Natural killer cell (primary cell): ENCODE measurements around the gene RFX3. TPM values are rescaled to one million over a fixed set of nuclear protein-coding genes. Genes with fewer than 3 reads are reported as not detected.

ENCODE experiments used
- ATAC-seq, 3 donors: fragments of 150-1000 bp in 2 of 3; fragments of 200-7000 bp in 1 of 3; cut with Tn5 transposase; 1 replicate in 1 of 3; 2 replicates in 2 of 3; pipeline ENCODE4 v1.10.0; 2021; ENCODE audit warnings: mild to moderate bottlenecking in 2 of 3, moderate library complexity in 2 of 3
- DNase-seq, 2 donors: peaks; one replicate each; pipeline versions ENCODE4 v3.0.0 to v3.0.0-alpha.2; 2013 to 2021; ENCODE audit warnings: mixed read lengths in 1 of 2
- H3K27ac ChIP-seq: one replicate; pipeline ENCODE4 v1.5.1; 2013; ENCODE audit warnings: mild to moderate bottlenecking, low read length
- H3K27me3 ChIP-seq: one replicate; pipeline ENCODE4 v1.6.1; 2013; ENCODE audit warnings: low read length; ENCODE audit not compliant: control insufficient read depth, insufficient read depth
- H3K36me3 ChIP-seq: one replicate; pipeline ENCODE4 v1.6.1; 2013; ENCODE audit warnings: low read length; ENCODE audit not compliant: control insufficient read depth, insufficient read depth
- H3K4me1 ChIP-seq: one replicate; pipeline ENCODE4 v1.6.1; 2013; ENCODE audit warnings: low read length; ENCODE audit not compliant: control insufficient read depth, insufficient read depth
- H3K4me3 ChIP-seq: one replicate; pipeline ENCODE4 v1.5.1; 2013; ENCODE audit warnings: low read length
- H3K9me3 ChIP-seq: one replicate; pipeline ENCODE4 v1.6.1; 2013; ENCODE audit warnings: low read length; ENCODE audit not compliant: control insufficient read depth, insufficient read depth
- H3K27ac Mint-ChIP-seq, 2 donors: one replicate each; pipeline ENCODE4 v1.8.0; 2022; ENCODE audit warnings: mild to moderate bottlenecking in 2 of 2, mixed read lengths in 2 of 2, moderate library complexity in 1 of 2
- H3K27me3 Mint-ChIP-seq, 2 donors: one replicate each; pipeline ENCODE4 v1.8.0; 2022; ENCODE audit warnings: low read depth in 2 of 2, mixed read lengths in 2 of 2
- H3K36me3 Mint-ChIP-seq: one replicate; pipeline ENCODE4 v1.8.0; 2022; ENCODE audit warnings: mixed read lengths
- H3K4me1 Mint-ChIP-seq, 2 donors: one replicate each; pipeline ENCODE4 v1.8.0; 2022; ENCODE audit warnings: mixed read lengths in 2 of 2
- H3K4me3 Mint-ChIP-seq: one replicate; pipeline ENCODE4 v1.8.0; 2022; ENCODE audit warnings: mild to moderate bottlenecking, moderate library complexity, mixed read lengths
- H3K9me3 Mint-ChIP-seq, 2 donors: one replicate each; pipeline ENCODE4 v1.8.0; 2022; ENCODE audit warnings: mixed read lengths in 2 of 2
- CTCF ChIP-seq: fragments of 200-600 bp; IDR thresholded peaks from one replicate; pipeline ENCODE4 v1.8.0; 2022; ENCODE audit warnings: antibody characterized with exemption
- WGBS: methylation state at CpG from one replicate; pipeline ENCODE4 v1.1.7; 2013; ENCODE audit warnings: missing lambda C conversion rate; ENCODE audit not compliant: insufficient coverage; 5-methylcytosine and 5-hydroxymethylcytosine counted together
- intact Hi-C: fragments of 100-400 bp; cut with micrococcal nuclease; formaldehyde crosslinking; loops from one replicate; pipeline ENCODE4 v1.14.2; 2022
- total RNA-seq, 4 donors: library from RNA; stranded (reverse); fragments of 120-200 nt in 1 of 4; gene quantifications; one replicate each; pipeline versions ENCODE4 v1.2.3 to v1.2.4, GENCODE V29; 2013 to 2022

The RFX3 gene
- total RNA-seq, 3 donors from 2014 or later (not counting 1 experiment from before 2014, with no cell fraction given): 24.0 to 30.6 (median 30.0) TPM

GRCh38 chr9:3299872-3300271 is 225.9 kb downstream of the RFX3 start:
- Mint-ChIP-seq H3K4me3 (no peak overlapping the region), H3K27me3 (no peaks in the 10 kb centered on the region), H3K9me3 (no peaks in the 10 kb centered on the region), H3K4me1 (no peaks in the 10 kb centered on the region), H3K27ac (no peak overlapping the region), H3K36me3 (no peaks in the 10 kb centered on the region)
- TF ChIP-seq CTCF: no peak
- DNase-seq (no peak), ATAC-seq (no peak)
- H3K4me1 ChIP-seq: no peaks in the 10 kb centered on the region
- WGBS: 34% methylated on average over 2 of the region's 2 CpGs
- no peak overlapping the region for H3K4me3 ChIP-seq
- intact Hi-C loops: no loop called here
- no peak overlapping the region for H3K27ac ChIP-seq
- H3K27me3 ChIP-seq: no peaks in the 10 kb centered on the region
- H3K9me3 ChIP-seq: no peaks in the 10 kb centered on the region
- H3K36me3 ChIP-seq: no peaks in the 10 kb centered on the region

GRCh38 chr9:3296536-3296935 is 229.3 kb downstream of the RFX3 start:
- 71% methylated on average over 4 of the region's 4 CpGs for WGBS
- Mint-ChIP-seq H3K27me3 (no peaks in the 10 kb centered on the region), H3K4me1 (no peaks in the 10 kb centered on the region), H3K4me3 (no peak overlapping the region), H3K36me3 (no peaks in the 10 kb centered on the region), H3K9me3 (no peaks in the 10 kb centered on the region), H3K27ac (no peak overlapping the region)
- TF ChIP-seq CTCF: no peak
- Histone ChIP-seq H3K27ac (no peak overlapping the region), H3K4me1 (no peaks in the 10 kb centered on the region), H3K4me3 (no peak overlapping the region), H3K27me3 (no peaks in the 10 kb centered on the region), H3K36me3 (peaks cover 6% of the 10 kb centered on the region), H3K9me3 (no peaks in the 10 kb centered on the region)
- DNase-seq (no peak), ATAC-seq (no peak)
- intact Hi-C loops: no loop called here

- H3K4me1 ChIP-seq: no peaks in the 10 kb centered on the region
- no peak overlapping the region for H3K27ac ChIP-seq
- H3K4me3 ChIP-seq: no peak overlapping the region
- Mint-ChIP-seq H3K4me1 (no peaks in the 10 kb centered on the region), H3K9me3 (no peaks in the 10 kb centered on the region), H3K27ac (no peak overlapping the region), H3K27me3 (no peaks in the 10 kb centered on the region), H3K4me3 (no peak overlapping the region), H3K36me3 (peaks cover 9% of the 10 kb centered on the region)
- H3K27me3 ChIP-seq: no peaks in the 10 kb centered on the region
- ATAC-seq: no peak
- peaks cover 10% of the 10 kb centered on the region for H3K36me3 ChIP-seq
- TF ChIP-seq CTCF: no peak
- intact Hi-C loops: no loop called here
- H3K9me3 ChIP-seq: no peaks in the 10 kb centered on the region
- no peak for DNase-seq
Observed at GRCh38 chr9:3292311-3292710, 233.5 kb downstream of the RFX3 start.

- Histone ChIP-seq H3K36me3 (peaks cover 13% of the 10 kb centered on the region), H3K4me3 (no peak overlapping the region), H3K27ac (no peak overlapping the region), H3K9me3 (no peaks in the 10 kb centered on the region), H3K27me3 (no peaks in the 10 kb centered on the region), H3K4me1 (no peaks in the 10 kb centered on the region)
- ATAC-seq (no peak), DNase-seq (no peak)
- Mint-ChIP-seq H3K36me3 (peaks cover 9% of the 10 kb centered on the region), H3K27me3 (no peaks in the 10 kb centered on the region), H3K4me1 (no peaks in the 10 kb centered on the region), H3K27ac (no peak overlapping the region), H3K9me3 (no peaks in the 10 kb centered on the region), H3K4me3 (no peak overlapping the region)
- WGBS: 88% methylated on average over 5 of the region's 5 CpGs
- intact Hi-C loops: no loop called here
- no peak for TF ChIP-seq CTCF
Observed at GRCh38 chr9:3290231-3290840, 235.5 kb downstream of the RFX3 start.
